22Rv1 (cell line): ENCODE data around the gene CDCA7L.

ENCODE experiments used
- ZFX ChIP-seq: fragments of 450-650 bp; IDR thresholded peaks from 2 replicates; pipeline ENCODE4 v1.6.1; 2017; ENCODE audit warnings: antibody characterized with exemption, borderline replicate concordance
- TF ChIP-seq, protein P1 (sequence below): fragments of 450-650 bp; IDR thresholded peaks from 2 replicates; pipeline ENCODE4 v1.5.1; 2017; ENCODE audit warnings: mild to moderate bottlenecking

GRCh38 chr7:21969822-21970221, 24.1 kb upstream of the CDCA7L start:
- TF ChIP-seq, protein P1, sequence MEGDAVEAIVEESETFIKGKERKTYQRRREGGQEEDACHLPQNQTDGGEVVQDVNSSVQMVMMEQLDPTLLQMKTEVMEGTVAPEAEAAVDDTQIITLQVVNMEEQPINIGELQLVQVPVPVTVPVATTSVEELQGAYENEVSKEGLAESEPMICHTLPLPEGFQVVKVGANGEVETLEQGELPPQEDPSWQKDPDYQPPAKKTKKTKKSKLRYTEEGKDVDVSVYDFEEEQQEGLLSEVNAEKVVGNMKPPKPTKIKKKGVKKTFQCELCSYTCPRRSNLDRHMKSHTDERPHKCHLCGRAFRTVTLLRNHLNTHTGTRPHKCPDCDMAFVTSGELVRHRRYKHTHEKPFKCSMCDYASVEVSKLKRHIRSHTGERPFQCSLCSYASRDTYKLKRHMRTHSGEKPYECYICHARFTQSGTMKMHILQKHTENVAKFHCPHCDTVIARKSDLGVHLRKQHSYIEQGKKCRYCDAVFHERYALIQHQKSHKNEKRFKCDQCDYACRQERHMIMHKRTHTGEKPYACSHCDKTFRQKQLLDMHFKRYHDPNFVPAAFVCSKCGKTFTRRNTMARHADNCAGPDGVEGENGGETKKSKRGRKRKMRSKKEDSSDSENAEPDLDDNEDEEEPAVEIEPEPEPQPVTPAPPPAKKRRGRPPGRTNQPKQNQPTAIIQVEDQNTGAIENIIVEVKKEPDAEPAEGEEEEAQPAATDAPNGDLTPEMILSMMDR, result no peak
- TF ChIP-seq ZFX, result no peak
